Measurements from ENCODE around the gene PTH2R.
"Not testable (repeated sequence)": the region's sequence is repeated elsewhere in the genome, so short reads cannot be mapped to it uniquely, and the experiment has no call there.

Gene PTH2R

GRCh38 chr2:208441951-208442350, 35.4 kb downstream of the PTH2R start:
- no peaks in the 10 kb centered on the region for H4K20me1 ChIP-seq (ENCODE audit: low read depth, low read length)
- H3K9me2 ChIP-seq (replicated peaks; ENCODE audit: insufficient read depth, low read length): no peaks in the 10 kb centered on the region
- no peak overlapping the region for H3K4me3 ChIP-seq (ENCODE audit: insufficient read depth, low read length, poor library complexity, severe bottlenecking)
- no peaks in the 10 kb centered on the region for H3F3A ChIP-seq (ENCODE audit: insufficient read depth)
- H3K36me3 ChIP-seq (ENCODE audit: low read length): no peaks in the 10 kb centered on the region
- H3K9ac ChIP-seq (ENCODE audit: low read length): no peak overlapping the region
- no peaks in the 10 kb centered on the region for H3K27me3 ChIP-seq (ENCODE audit: low read length)
- TF ChIP-seq EZH2phosphoT487 (conservative IDR thresholded peaks at IDR 0.05; ENCODE audit: low read length) (no peak), CTCF (IDR thresholded peaks at IDR 0.05; ENCODE audit: insufficient read depth, low read length, poor library complexity, severe bottlenecking) (no peak)
- H3K9me3 ChIP-seq (ENCODE audit: insufficient read depth, low read length): no peaks in the 10 kb centered on the region
- H2AFZ ChIP-seq (ENCODE audit: low read depth, low read length, severe bottlenecking): no peak overlapping the region
- no peaks in the 10 kb centered on the region for H3K79me2 ChIP-seq (ENCODE audit: insufficient read depth, low read length)
- H3K27ac ChIP-seq (ENCODE audit: low read depth, low read length): no peak overlapping the region
- H3K4me2 ChIP-seq (ENCODE audit: low read depth, low read length, poor library complexity, severe bottlenecking): no peak overlapping the region

GRCh38 chr2:208447447-208447846, 40.9 kb downstream of the PTH2R start:
- H2AFZ ChIP-seq (ENCODE audit: low read depth, low read length, severe bottlenecking); H3K27ac ChIP-seq (ENCODE audit: low read depth, low read length); H3K9ac ChIP-seq (ENCODE audit: low read length); H3K9me2 ChIP-seq (replicated peaks; ENCODE audit: insufficient read depth, low read length); H3K79me2 ChIP-seq (ENCODE audit: insufficient read depth, low read length); H4K20me1 ChIP-seq (ENCODE audit: low read depth, low read length); H3K4me2 ChIP-seq (ENCODE audit: low read depth, low read length, poor library complexity, severe bottlenecking); H3K4me3 ChIP-seq (ENCODE audit: insufficient read depth, low read length, poor library complexity, severe bottlenecking); H3K36me3 ChIP-seq (ENCODE audit: low read length); H3K9me3 ChIP-seq (ENCODE audit: insufficient read depth, low read length); H3K27me3 ChIP-seq (ENCODE audit: low read length); H3F3A ChIP-seq (ENCODE audit: insufficient read depth): not testable (repeated sequence)

GRCh38 chr2:208451061-208451460, 44.5 kb downstream of the PTH2R start:
- H3K79me2 ChIP-seq (ENCODE audit: insufficient read depth, low read length): no peaks in the 10 kb centered on the region
- no peak overlapping the region for H3K9ac ChIP-seq (ENCODE audit: low read length)
- H3F3A ChIP-seq (ENCODE audit: insufficient read depth): no peaks in the 10 kb centered on the region
- no peaks in the 10 kb centered on the region for H3K27me3 ChIP-seq (ENCODE audit: low read length)
- no peaks in the 10 kb centered on the region for H3K9me3 ChIP-seq (ENCODE audit: insufficient read depth, low read length)
- H3K4me3 ChIP-seq (ENCODE audit: insufficient read depth, low read length, poor library complexity, severe bottlenecking): no peak overlapping the region
- H3K36me3 ChIP-seq (ENCODE audit: low read length): no peaks in the 10 kb centered on the region
- no peak overlapping the region for H3K27ac ChIP-seq (ENCODE audit: low read depth, low read length)
- TF ChIP-seq CTCF (IDR thresholded peaks at IDR 0.05; ENCODE audit: insufficient read depth, low read length, poor library complexity, severe bottlenecking): no peak
- no peak for TF ChIP-seq EZH2phosphoT487 (conservative IDR thresholded peaks at IDR 0.05; ENCODE audit: low read length)
- no peak overlapping the region for H2AFZ ChIP-seq (ENCODE audit: low read depth, low read length, severe bottlenecking)
- no peak overlapping the region for H3K4me2 ChIP-seq (ENCODE audit: low read depth, low read length, poor library complexity, severe bottlenecking)
- H4K20me1 ChIP-seq (ENCODE audit: low read depth, low read length): no peaks in the 10 kb centered on the region
- no peaks in the 10 kb centered on the region for H3K9me2 ChIP-seq (replicated peaks; ENCODE audit: insufficient read depth, low read length)

- Histone ChIP-seq H3K9me3 (ENCODE audit: insufficient read depth, low read length) (no peaks in the 10 kb centered on the region), H3K9ac (ENCODE audit: low read length) (no peak overlapping the region), H3K79me2 (ENCODE audit: insufficient read depth, low read length) (no peaks in the 10 kb centered on the region), H4K20me1 (ENCODE audit: low read depth, low read length) (no peaks in the 10 kb centered on the region), H3F3A (ENCODE audit: insufficient read depth) (no peaks in the 10 kb centered on the region), H3K4me2 (ENCODE audit: low read depth, low read length, poor library complexity, severe bottlenecking) (no peak overlapping the region), H3K4me3 (ENCODE audit: insufficient read depth, low read length, poor library complexity, severe bottlenecking) (no peak overlapping the region), H3K27ac (ENCODE audit: low read depth, low read length) (no peak overlapping the region), H2AFZ (ENCODE audit: low read depth, low read length, severe bottlenecking) (no peak overlapping the region), H3K27me3 (ENCODE audit: low read length) (no peaks in the 10 kb centered on the region), H3K9me2 (replicated peaks; ENCODE audit: insufficient read depth, low read length) (no peaks in the 10 kb centered on the region), H3K36me3 (ENCODE audit: low read length) (no peaks in the 10 kb centered on the region)
- TF ChIP-seq EZH2phosphoT487 (conservative IDR thresholded peaks at IDR 0.05; ENCODE audit: low read length) (no peak), CTCF (IDR thresholded peaks at IDR 0.05; ENCODE audit: insufficient read depth, low read length, poor library complexity, severe bottlenecking) (no peak)
These were observed 48.3 kb downstream of the PTH2R start for GRCh38 chr2:208454861-208455260.
